ENCODE results near the gene HRK. TPM values are rescaled to one million over a fixed set of nuclear protein-coding genes. Genes with fewer than 3 reads are reported as not detected.

HRK gene
- total RNA-seq, 1 experiment from 2014 or later = 2.6 TPM

DNA sequence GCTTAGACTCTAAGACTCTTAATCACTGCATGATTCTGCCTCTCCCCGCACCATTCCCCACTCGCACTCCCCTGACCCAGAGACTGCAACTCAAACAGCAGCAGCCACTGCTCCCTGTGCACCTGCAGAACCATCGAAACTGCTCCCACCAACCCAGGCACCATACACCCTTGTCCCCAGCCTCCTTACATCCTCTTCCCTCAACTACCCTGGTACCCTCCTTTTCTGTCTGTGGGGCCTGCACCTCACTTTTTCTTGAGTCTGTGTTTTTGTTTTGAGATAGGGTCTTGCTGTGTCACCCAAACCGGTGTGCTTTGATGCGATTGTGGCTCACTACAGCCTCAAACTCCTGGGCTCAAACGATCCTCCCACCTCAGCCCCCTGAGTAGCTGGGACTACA lies 73.7 kb downstream of the HRK start:
- WGBS (ENCODE audit: extremely low coverage, insufficient read length, low lambda C conversion rate) = no CpG with 5 or more reads among the region's 6 CpGs
- no peaks in the 10 kb centered on the region for H3K79me1 ChIP-seq (ENCODE audit: insufficient read depth, low read depth, low read length, poor library complexity, severe bottlenecking)
- Mint-ChIP-seq H3K27me3 (ENCODE audit: low read depth) (no peaks in the 10 kb centered on the region), H3K9me3 (no peaks in the 10 kb centered on the region), H3K27ac (peak overlapping the region in 2 of 3 experiments; percentile 9 to 84; a peak in 2 of 7 replicates), H3K4me3 (no peak overlapping the region), H3K36me3 (ENCODE audit: insufficient read depth in 1 of 3, low read depth in 3 of 3) (peaks cover 4 to 8% (median 5%) of the 10 kb centered on the region in 3 experiments; a peak in 4 of 7 replicates), H3K4me1 (no peaks in the 10 kb centered on the region)
- no peak overlapping the region for H2BK15ac ChIP-seq (ENCODE audit: low read depth, low read length)
- H2BK20ac ChIP-seq (ENCODE audit: low read depth, low read length, poor library complexity, severe bottlenecking) = no peak overlapping the region
- no peak overlapping the region for H3K4me2 ChIP-seq (ENCODE audit: insufficient read depth, insufficient read length, low read length)
- H3T11ph ChIP-seq (ENCODE audit: low read length) = no peak overlapping the region
- H2BK5ac ChIP-seq (ENCODE audit: insufficient read length, low read length) = no peak overlapping the region
- no peak overlapping the region for H3K18ac ChIP-seq (ENCODE audit: insufficient read length, low read depth, low read length)
- no peak overlapping the region for H3K14ac ChIP-seq (ENCODE audit: insufficient read depth, low read length)
- no peak overlapping the region for H3K9ac ChIP-seq (ENCODE audit: extremely low read depth, insufficient read length, low read length)
- H3K23me2 ChIP-seq (ENCODE audit: insufficient read length, low read depth, low read length, poor library complexity, severe bottlenecking) = no peaks in the 10 kb centered on the region
- DNase-seq = no peak
- H3K23ac ChIP-seq (ENCODE audit: insufficient read length, low read depth, low read length) = no peak overlapping the region
- no peak overlapping the region for H2BK120ac ChIP-seq (ENCODE audit: low read depth, low read length, poor library complexity, severe bottlenecking)
- H4K5ac ChIP-seq (ENCODE audit: insufficient read length, low read depth, low read length) = no peak overlapping the region
- H4K20me1 ChIP-seq (ENCODE audit: control insufficient read depth, insufficient read depth, insufficient read length) = no peaks in the 10 kb centered on the region
- no peak overlapping the region for H2BK12ac ChIP-seq (ENCODE audit: insufficient read length, low read depth, low read length)
- no peak overlapping the region for H4K8ac ChIP-seq (replicated peaks; ENCODE audit: insufficient read length, low read depth, low read length)
- H4K91ac ChIP-seq (ENCODE audit: insufficient read length, low read depth, low read length) = no peak overlapping the region
- H2AK5ac ChIP-seq (ENCODE audit: insufficient read length, low read length) = no peak overlapping the region
- no peaks in the 10 kb centered on the region for H3K9me3 ChIP-seq (ENCODE audit: control insufficient read depth, low read depth, low read length)
- no peak overlapping the region for H3K56ac ChIP-seq (ENCODE audit: insufficient read length, low read depth, low read length)
- TF ChIP-seq, protein P1, sequence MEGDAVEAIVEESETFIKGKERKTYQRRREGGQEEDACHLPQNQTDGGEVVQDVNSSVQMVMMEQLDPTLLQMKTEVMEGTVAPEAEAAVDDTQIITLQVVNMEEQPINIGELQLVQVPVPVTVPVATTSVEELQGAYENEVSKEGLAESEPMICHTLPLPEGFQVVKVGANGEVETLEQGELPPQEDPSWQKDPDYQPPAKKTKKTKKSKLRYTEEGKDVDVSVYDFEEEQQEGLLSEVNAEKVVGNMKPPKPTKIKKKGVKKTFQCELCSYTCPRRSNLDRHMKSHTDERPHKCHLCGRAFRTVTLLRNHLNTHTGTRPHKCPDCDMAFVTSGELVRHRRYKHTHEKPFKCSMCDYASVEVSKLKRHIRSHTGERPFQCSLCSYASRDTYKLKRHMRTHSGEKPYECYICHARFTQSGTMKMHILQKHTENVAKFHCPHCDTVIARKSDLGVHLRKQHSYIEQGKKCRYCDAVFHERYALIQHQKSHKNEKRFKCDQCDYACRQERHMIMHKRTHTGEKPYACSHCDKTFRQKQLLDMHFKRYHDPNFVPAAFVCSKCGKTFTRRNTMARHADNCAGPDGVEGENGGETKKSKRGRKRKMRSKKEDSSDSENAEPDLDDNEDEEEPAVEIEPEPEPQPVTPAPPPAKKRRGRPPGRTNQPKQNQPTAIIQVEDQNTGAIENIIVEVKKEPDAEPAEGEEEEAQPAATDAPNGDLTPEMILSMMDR (conservative IDR thresholded peaks at IDR 0.05) = no peak
- no peaks in the 10 kb centered on the region for H3K27me3 ChIP-seq (ENCODE audit: insufficient read depth, low read length)
- no peak overlapping the region for H3K27ac ChIP-seq (ENCODE audit: insufficient read length, low read depth, low read length)
- no peaks in the 10 kb centered on the region for H3K4me1 ChIP-seq (ENCODE audit: insufficient read depth, low read length)
- no peaks in the 10 kb centered on the region for H3K79me2 ChIP-seq (ENCODE audit: insufficient read depth, low read length)
- no peak overlapping the region for H2AFZ ChIP-seq (ENCODE audit: low read length)
- no peak overlapping the region for H3K4ac ChIP-seq (ENCODE audit: low read depth, low read length)
